Body of pancreas (tissue), 4 donors: Measurements from ENCODE around the gene SLC11A1. TPM values are rescaled to one million over a fixed set of nuclear protein-coding genes. Genes with fewer than 3 reads are reported as not detected.

ENCODE experiments used
- ATAC-seq: fragments of 150-250 bp; one replicate; pipeline ENCODE4 v1.9.1; 2016
- DNase-seq, 4 donors: peaks; one replicate each; pipeline ENCODE4 v3.0.0-alpha.2; 2019
- H3K27ac ChIP-seq, 4 donors: fragments of 200-600 bp; sonication (generic); 1 replicate in 3 of 4; 2 replicates in 1 of 4; pipeline versions ENCODE4 v1.5.1 to v1.6.1; 2016 to 2019; ENCODE audit warnings: mild to moderate bottlenecking in 1 of 4, mixed read lengths in 1 of 4, moderate library complexity in 1 of 4
- H3K27me3 ChIP-seq, 2 donors: fragments of 200-600 bp; sonication (generic); one replicate each; pipeline ENCODE4 v1.6.0; 2016; ENCODE audit warnings: mild to moderate bottlenecking in 1 of 2
- H3K36me3 ChIP-seq, 2 donors: fragments of 200-600 bp; sonication (generic); replicated peaks in 1 of 2; 2 replicates each; pipeline ENCODE4 v1.5.1; 2016; ENCODE audit warnings: low read depth in 2 of 2; ENCODE audit not compliant: insufficient read depth in 1 of 2
- H3K4me1 ChIP-seq: fragments of 200-600 bp; sonication (generic); one replicate; pipeline ENCODE4 v1.6.0; 2016
- H3K4me3 ChIP-seq, 2 donors: fragments of 200-600 bp; sonication (generic); 1 replicate in 1 of 2; 2 replicates in 1 of 2; pipeline ENCODE4 v1.5.1; 2016 to 2019
- H3K9me3 ChIP-seq, 3 donors: fragments of 200-600 bp; sonication (generic); 1 replicate in 2 of 3; 2 replicates in 1 of 3; pipeline ENCODE4 v1.5.1; 2016
- POLR2A ChIP-seq, 3 donors: fragments of 450-650 bp; IDR thresholded peaks; one replicate each; pipeline ENCODE4 v1.6.1; 2016; ENCODE audit warnings: antibody characterized with exemption in 3 of 3, mild to moderate bottlenecking in 2 of 3
- WGBS, 2 donors: methylation state at CpG; one replicate each; pipeline ENCODE4 v1.1.5; 2017; 5-methylcytosine and 5-hydroxymethylcytosine counted together
- intact Hi-C: fragments of 100-400 bp; cut with DNase I; formaldehyde crosslinking; loops from one replicate; pipeline ENCODE4 v1.15.1; 2023
- total RNA-seq, 2 donors: library from RNA; depleted of rRNA; stranded (reverse); fragments of >200 nt; gene quantifications; one replicate each; pipeline ENCODE4 v1.1.0, GENCODE V29; 2016
- TF ChIP-seq, protein P1 (sequence below), 7 experiments: fragments of 450-650 bp in 4 of 7; fragments of 200-600 bp in 3 of 7; sonication (generic) in 3 of 7; IDR thresholded peaks; one replicate each; pipeline ENCODE4 v1.5.1; 2016 to 2019; ENCODE audit warnings: antibody characterized with exemption in 7 of 7

Gene SLC11A1
- total RNA-seq, 2 donors from 2014 or later, result 3.0 to 7.3 TPM

- intact Hi-C loops, result no loop called here
- 94 to 96% methylated on average over 17 to 21 of the region's 22 CpGs for WGBS, 2 donors
- no peak for ATAC-seq
- TF ChIP-seq, protein P1, sequence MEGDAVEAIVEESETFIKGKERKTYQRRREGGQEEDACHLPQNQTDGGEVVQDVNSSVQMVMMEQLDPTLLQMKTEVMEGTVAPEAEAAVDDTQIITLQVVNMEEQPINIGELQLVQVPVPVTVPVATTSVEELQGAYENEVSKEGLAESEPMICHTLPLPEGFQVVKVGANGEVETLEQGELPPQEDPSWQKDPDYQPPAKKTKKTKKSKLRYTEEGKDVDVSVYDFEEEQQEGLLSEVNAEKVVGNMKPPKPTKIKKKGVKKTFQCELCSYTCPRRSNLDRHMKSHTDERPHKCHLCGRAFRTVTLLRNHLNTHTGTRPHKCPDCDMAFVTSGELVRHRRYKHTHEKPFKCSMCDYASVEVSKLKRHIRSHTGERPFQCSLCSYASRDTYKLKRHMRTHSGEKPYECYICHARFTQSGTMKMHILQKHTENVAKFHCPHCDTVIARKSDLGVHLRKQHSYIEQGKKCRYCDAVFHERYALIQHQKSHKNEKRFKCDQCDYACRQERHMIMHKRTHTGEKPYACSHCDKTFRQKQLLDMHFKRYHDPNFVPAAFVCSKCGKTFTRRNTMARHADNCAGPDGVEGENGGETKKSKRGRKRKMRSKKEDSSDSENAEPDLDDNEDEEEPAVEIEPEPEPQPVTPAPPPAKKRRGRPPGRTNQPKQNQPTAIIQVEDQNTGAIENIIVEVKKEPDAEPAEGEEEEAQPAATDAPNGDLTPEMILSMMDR (IDR thresholded peaks at IDR 0.05), result no peak
- TF ChIP-seq POLR2A (IDR thresholded peaks at IDR 0.05), result no peak
- Histone ChIP-seq H3K27me3 (no peaks in the 10 kb centered on the region), H3K4me1 (peaks cover 25% of the 10 kb centered on the region), H3K36me3 (peaks cover 0 to 4% of the 10 kb centered on the region in 2 donors), H3K4me3 (no peak overlapping the region), H3K9me3 (no peaks in the 10 kb centered on the region), H3K27ac (no peak overlapping the region)
- no peak for DNase-seq
Measured at GRCh38 chr2:218344755-218345417, 37.2 kb upstream of the SLC11A1 start.

- WGBS, 2 donors, result 65 to 69% methylated on average over 6 to 12 of the region's 12 CpGs
- DNase-seq (no peak), ATAC-seq (no peak)
- TF ChIP-seq, protein P1 (IDR thresholded peaks at IDR 0.05), result no peak
- TF ChIP-seq POLR2A (IDR thresholded peaks at IDR 0.05), result no peak
- Histone ChIP-seq H3K9me3 (no peaks in the 10 kb centered on the region), H3K4me3 (no peak overlapping the region), H3K4me1 (peaks cover 25% of the 10 kb centered on the region), H3K27me3 (no peaks in the 10 kb centered on the region), H3K36me3 (peaks cover 0 to 4% of the 10 kb centered on the region in 2 donors), H3K27ac (no peak overlapping the region)
- intact Hi-C loops, result no loop called here
Measured at GRCh38 chr2:218345491-218346236, 36.4 kb upstream of the SLC11A1 start.

- intact Hi-C loops, result no loop called here
- TF ChIP-seq, protein P1 (IDR thresholded peaks at IDR 0.05), result no peak
- no peak for TF ChIP-seq POLR2A (IDR thresholded peaks at IDR 0.05)
- Histone ChIP-seq H3K4me3 (no peak overlapping the region), H3K9me3 (peaks cover 0 to 5% (median 0%) of the 10 kb centered on the region in 3 donors), H3K36me3 (no peaks in the 10 kb centered on the region), H3K4me1 (peaks cover 25% of the 10 kb centered on the region), H3K27me3 (no peaks in the 10 kb centered on the region), H3K27ac (no peak overlapping the region)
- peak; percentile 56 for ATAC-seq
- 23 to 25% methylated on average over 5 of the region's 5 CpGs for WGBS, 2 donors
- DNase-seq, result no peak
Measured at GRCh38 chr2:218347172-218347571, 34.9 kb upstream of the SLC11A1 start.

DNA sequence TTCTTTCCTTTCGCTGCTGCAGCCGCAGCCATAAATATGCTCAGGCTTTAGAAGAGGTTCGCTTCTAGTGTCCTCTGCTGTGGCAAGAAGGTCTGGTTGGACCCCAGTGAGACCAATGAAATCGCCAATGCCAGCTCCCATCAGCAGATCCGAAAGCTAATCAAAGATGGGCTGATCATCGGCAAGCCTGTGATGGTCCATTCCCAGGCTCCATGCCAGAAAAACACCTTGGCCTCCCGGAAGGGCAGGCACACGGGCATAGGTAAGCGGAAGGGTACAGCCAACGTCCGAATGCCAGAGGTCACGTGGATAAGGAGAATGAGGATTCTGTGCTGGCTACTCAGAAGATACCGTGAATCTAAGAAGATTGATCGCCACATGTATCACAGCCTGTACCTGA, 28.0 kb upstream of the SLC11A1 start:
- Histone ChIP-seq H3K4me1 (peaks cover 19% of the 10 kb centered on the region), H3K4me3 (no peak overlapping the region), H3K36me3 (no peaks in the 10 kb centered on the region), H3K27ac (no peak overlapping the region), H3K9me3 (peaks cover 0 to 5% (median 0%) of the 10 kb centered on the region in 3 donors), H3K27me3 (no peaks in the 10 kb centered on the region)
- TF ChIP-seq, protein P1 (IDR thresholded peaks at IDR 0.05), result no peak
- no peak for TF ChIP-seq POLR2A (IDR thresholded peaks at IDR 0.05)
- intact Hi-C loops, result no loop called here
- DNase-seq (no peak), ATAC-seq (no peak)
- WGBS, 2 donors, result 91 to 93% methylated on average over 14 of the region's 14 CpGs
